Esophagus squamous epithelium (tissue), 4 donors: Measurements from ENCODE around the gene LHPP.

Source experiments
- POLR2A ChIP-seq, 4 donors: fragments of 450-650 bp; IDR thresholded peaks; one replicate each; pipeline ENCODE4 v1.6.1; 2017; ENCODE audit warnings: antibody characterized with exemption in 4 of 4, mild to moderate bottlenecking in 4 of 4, moderate library complexity in 3 of 4
- TF ChIP-seq, protein P1 (sequence below), 6 experiments: fragments of 450-650 bp in 4 of 6; fragments of 200-600 bp in 2 of 6; sonication (generic) in 2 of 6; IDR thresholded peaks; one replicate each; pipeline ENCODE4 v1.5.1; 2016 to 2019; ENCODE audit warnings: antibody characterized with exemption in 6 of 6, mild to moderate bottlenecking in 4 of 6, moderate library complexity in 4 of 6

DNA sequence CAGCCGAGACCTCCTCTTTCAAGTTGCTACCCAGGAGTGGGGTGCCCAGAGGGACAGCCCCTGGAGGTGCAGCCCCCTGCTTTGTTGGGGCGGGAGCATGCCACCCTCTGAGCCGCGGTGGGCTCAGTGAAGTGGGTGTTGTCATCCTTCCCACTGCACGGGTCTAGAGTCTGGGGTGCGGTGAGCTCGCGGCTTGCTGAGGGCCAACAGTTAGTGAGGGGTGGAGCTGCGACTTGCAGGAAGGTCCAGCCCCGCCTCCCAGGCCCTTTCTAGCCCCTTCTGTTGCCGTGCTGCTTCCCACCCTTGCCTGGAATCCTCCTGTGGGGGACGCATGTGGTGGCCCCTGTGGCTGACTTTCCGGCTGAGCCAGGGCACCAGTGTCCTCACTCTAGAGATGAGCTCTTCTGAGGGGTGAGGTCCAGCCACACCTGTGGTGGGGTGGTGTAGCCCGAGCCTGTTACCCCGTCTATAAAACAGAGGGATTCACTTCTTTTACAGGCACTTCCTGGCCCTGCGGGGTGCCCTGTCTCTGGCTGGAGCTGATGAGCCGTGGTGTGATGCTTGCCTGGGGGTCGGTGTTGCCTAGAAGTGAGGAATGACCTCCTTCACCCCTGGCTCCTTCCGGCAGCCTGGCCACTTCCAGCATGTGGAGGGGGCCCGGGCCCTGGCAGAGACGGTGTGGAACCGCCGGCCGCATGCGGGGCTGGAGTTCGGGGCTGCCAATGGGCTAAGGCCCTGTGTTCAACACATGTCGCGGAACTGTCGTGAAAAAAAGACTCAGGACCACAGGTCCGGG is 154.6 kb downstream of the LHPP start:
- TF ChIP-seq, protein P1, sequence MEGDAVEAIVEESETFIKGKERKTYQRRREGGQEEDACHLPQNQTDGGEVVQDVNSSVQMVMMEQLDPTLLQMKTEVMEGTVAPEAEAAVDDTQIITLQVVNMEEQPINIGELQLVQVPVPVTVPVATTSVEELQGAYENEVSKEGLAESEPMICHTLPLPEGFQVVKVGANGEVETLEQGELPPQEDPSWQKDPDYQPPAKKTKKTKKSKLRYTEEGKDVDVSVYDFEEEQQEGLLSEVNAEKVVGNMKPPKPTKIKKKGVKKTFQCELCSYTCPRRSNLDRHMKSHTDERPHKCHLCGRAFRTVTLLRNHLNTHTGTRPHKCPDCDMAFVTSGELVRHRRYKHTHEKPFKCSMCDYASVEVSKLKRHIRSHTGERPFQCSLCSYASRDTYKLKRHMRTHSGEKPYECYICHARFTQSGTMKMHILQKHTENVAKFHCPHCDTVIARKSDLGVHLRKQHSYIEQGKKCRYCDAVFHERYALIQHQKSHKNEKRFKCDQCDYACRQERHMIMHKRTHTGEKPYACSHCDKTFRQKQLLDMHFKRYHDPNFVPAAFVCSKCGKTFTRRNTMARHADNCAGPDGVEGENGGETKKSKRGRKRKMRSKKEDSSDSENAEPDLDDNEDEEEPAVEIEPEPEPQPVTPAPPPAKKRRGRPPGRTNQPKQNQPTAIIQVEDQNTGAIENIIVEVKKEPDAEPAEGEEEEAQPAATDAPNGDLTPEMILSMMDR (IDR thresholded peaks at IDR 0.05): no peak
- TF ChIP-seq POLR2A (IDR thresholded peaks at IDR 0.05): no peak
